CD14-positive monocyte (primary cell): Measurements from ENCODE around the gene FAM43A. TPM values are rescaled to one million over a fixed set of nuclear protein-coding genes. Genes with fewer than 3 reads are reported as not detected.

Experiments
- DNase-seq, 3 donors: peaks; one replicate each; pipeline ENCODE4 v3.0.0-alpha.2; 2011 to 2022
- H2AFZ ChIP-seq: 2 replicates; pipeline ENCODE4 v1.6.0; 2012; ENCODE audit warnings: mild to moderate bottlenecking, low read depth, low read length, inconsistent platforms; ENCODE audit not compliant: insufficient read depth, poor library complexity, severe bottlenecking
- H3K27ac ChIP-seq, 2 donors: 1 replicate in 1 of 2; 2 replicates in 1 of 2; pipeline ENCODE4 v1.5.1; 2012 to 2013; ENCODE audit warnings: low read length in 2 of 2, control low read depth in 1 of 2, inconsistent platforms in 1 of 2, low read depth in 1 of 2, mild to moderate bottlenecking in 1 of 2
- H3K27me3 ChIP-seq, 2 donors: one replicate each; pipeline versions ENCODE4 v1.6.0 to v1.6.1; 2011 to 2013; ENCODE audit warnings: low read length in 2 of 2; ENCODE audit not compliant: control insufficient read depth in 2 of 2, insufficient read depth in 2 of 2
- H3K36me3 ChIP-seq, 2 donors: replicated peaks in 1 of 2; 1 replicate in 1 of 2; 2 replicates in 1 of 2; pipeline versions ENCODE4 v1.5.1 to v1.6.1; 2012 to 2013; ENCODE audit warnings: low read length in 2 of 2, control low read depth in 1 of 2, inconsistent platforms in 1 of 2, mild to moderate bottlenecking in 1 of 2; ENCODE audit not compliant: insufficient read depth in 2 of 2, control insufficient read depth in 1 of 2
- H3K4me1 ChIP-seq, 2 donors: 1 replicate in 1 of 2; 2 replicates in 1 of 2; pipeline versions ENCODE4 v1.5.1 to v1.6.1; 2012 to 2013; ENCODE audit warnings: low read length in 2 of 2, control low read depth in 1 of 2, inconsistent platforms in 1 of 2, mild to moderate bottlenecking in 1 of 2, moderate library complexity in 1 of 2; ENCODE audit not compliant: insufficient read depth in 2 of 2, control insufficient read depth in 1 of 2
- H3K4me2 ChIP-seq: replicated peaks from 2 replicates; pipeline ENCODE3; 2012; ENCODE audit warnings: low read length, moderate library complexity, mild to moderate bottlenecking; ENCODE audit not compliant: poor library complexity, severe bottlenecking; ENCODE audit errors: extremely low read depth
- H3K4me3 ChIP-seq, 3 experiments: fragments of 200-600 bp in 1 of 3; sonication (generic) in 1 of 3; replicated peaks in 1 of 3; 1 replicate in 2 of 3; 2 replicates in 1 of 3; pipeline ENCODE4 v1.5.1; 2011 to 2013; ENCODE audit warnings: low read length in 3 of 3, mild to moderate bottlenecking in 3 of 3, control low read depth in 2 of 3, low read depth in 2 of 3, inconsistent platforms in 1 of 3, moderate library complexity in 1 of 3
- H3K79me2 ChIP-seq: 2 replicates; pipeline ENCODE4 v1.6.0; 2012; ENCODE audit warnings: mild to moderate bottlenecking, control low read depth, inconsistent platforms, low read length, moderate library complexity; ENCODE audit not compliant: insufficient read depth
- H3K9ac ChIP-seq: 2 replicates; pipeline ENCODE4 v1.6.0; 2017; ENCODE audit warnings: low read length, mild to moderate bottlenecking; ENCODE audit not compliant: insufficient read depth, poor library complexity, severe bottlenecking
- H3K9me3 ChIP-seq, 2 donors: replicated peaks in 1 of 2; 1 replicate in 1 of 2; 2 replicates in 1 of 2; pipeline versions ENCODE4 v1.5.1 to v1.6.1; 2012 to 2013; ENCODE audit warnings: low read length in 2 of 2, control low read depth in 1 of 2; ENCODE audit not compliant: control insufficient read depth in 1 of 2, insufficient read depth in 1 of 2
- H4K20me1 ChIP-seq: 2 replicates; pipeline ENCODE4 v1.6.0; 2012; ENCODE audit warnings: mild to moderate bottlenecking, low read length, control low read depth, moderate library complexity; ENCODE audit not compliant: insufficient read depth
- H3K27ac Mint-ChIP-seq, 7 donors: one replicate each; pipeline ENCODE4 v1.8.0; 2020; ENCODE audit warnings: mild to moderate bottlenecking in 7 of 7, mixed read lengths in 7 of 7, moderate library complexity in 6 of 7, inconsistent platforms in 2 of 7
- H3K27me3 Mint-ChIP-seq, 3 donors: one replicate each; pipeline ENCODE4 v1.8.0; 2021 to 2022; ENCODE audit warnings: low read depth in 3 of 3, mild to moderate bottlenecking in 3 of 3, mixed read lengths in 3 of 3, moderate library complexity in 3 of 3, inconsistent platforms in 1 of 3
- H3K36me3 Mint-ChIP-seq, 2 donors: one replicate each; pipeline ENCODE4 v1.8.0; 2020; ENCODE audit warnings: mixed read lengths in 2 of 2, inconsistent platforms in 1 of 2, mild to moderate bottlenecking in 1 of 2
- H3K4me1 Mint-ChIP-seq: one replicate; pipeline ENCODE4 v1.8.0; 2020; ENCODE audit warnings: mild to moderate bottlenecking, mixed read lengths
- H3K4me3 Mint-ChIP-seq, 2 donors: one replicate each; pipeline ENCODE4 v1.8.0; 2020; ENCODE audit warnings: mild to moderate bottlenecking in 2 of 2, mixed read lengths in 2 of 2, moderate library complexity in 1 of 2
- H3K9me3 Mint-ChIP-seq, 7 donors: one replicate each; pipeline ENCODE4 v1.8.0; 2020 to 2022; ENCODE audit warnings: mixed read lengths in 7 of 7, mild to moderate bottlenecking in 6 of 7, moderate library complexity in 6 of 7, inconsistent platforms in 2 of 7
- CTCF ChIP-seq: fragments of 200-600 bp; IDR thresholded peaks from one replicate; pipeline ENCODE4 v1.8.0; 2022; ENCODE audit warnings: antibody characterized with exemption, mild to moderate bottlenecking
- WGBS: methylation state at CpG from one replicate; pipeline ENCODE4 v1.1.5; 2013; ENCODE audit warnings: missing lambda C conversion rate; ENCODE audit not compliant: insufficient coverage; 5-methylcytosine and 5-hydroxymethylcytosine counted together
- intact Hi-C, 2 donors: fragments of 100-400 bp; cut with micrococcal nuclease; formaldehyde crosslinking; loops; one replicate each; pipeline versions ENCODE4 v1.15.0 to v1.15.1; 2023
- polyA plus RNA-seq, 3 donors: library from polyadenylated mRNA; depleted of rRNA in 1 of 3; unstranded in 2 of 3; stranded (reverse) in 1 of 3; fragments of 300-500 nt in 2 of 3; fragments of >200 nt in 1 of 3; fragmentation: Illumina TruSeq in 2 of 3; gene quantifications; 1 replicate in 2 of 3; 2 replicates in 1 of 3; pipeline ENCODE4 v1.2.3, GENCODE V29; 2012 to 2021

FAM43A gene
- polyA plus RNA-seq, 3 donors: 6.6 to 11.3 (median 9.8) TPM

DNA sequence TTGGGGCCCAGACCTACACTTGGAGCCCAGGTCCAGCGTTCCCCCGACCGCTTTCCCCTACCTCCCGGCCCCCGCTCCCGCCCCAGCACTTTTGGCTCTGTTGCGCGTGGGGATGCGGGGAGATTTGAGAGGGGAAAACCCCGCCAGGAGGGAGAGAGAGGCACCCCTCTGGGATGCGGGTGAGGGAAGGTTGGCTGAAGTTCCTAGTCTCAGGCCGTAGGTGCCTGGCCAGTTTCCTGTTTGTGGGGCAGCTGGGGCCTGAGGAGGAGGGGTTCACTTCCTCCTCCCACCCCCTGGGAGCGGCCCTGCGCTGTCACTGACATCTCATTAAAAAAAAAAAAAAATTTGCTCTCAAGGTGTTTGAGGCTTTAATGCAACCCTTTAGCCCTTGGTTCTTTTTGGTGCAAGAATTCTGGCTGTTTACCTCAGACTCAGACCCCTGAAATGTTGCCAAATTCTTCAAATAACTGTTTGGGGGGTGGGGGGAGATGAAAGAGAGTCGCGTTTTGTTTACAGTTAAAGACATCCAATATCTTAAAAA lies 2.6 kb downstream of the FAM43A start:
- H3K4me1 ChIP-seq: peaks cover 34 to 50% of the 10 kb centered on the region in 2 donors
- peak overlapping the region; percentile 59 to 94 (median 83) for H3K4me3 ChIP-seq
- peak overlapping the region; percentile 87 for H3K9ac ChIP-seq
- H3K9me3 ChIP-seq: no peaks in the 10 kb centered on the region
- peak overlapping the region; percentile 99 for H3K4me2 ChIP-seq
- H3K36me3 ChIP-seq: no peaks in the 10 kb centered on the region
- intact Hi-C loops: loop anchor here (5.0 to 10.0 kb wide), 6 partner anchors 49 to 837 kb away; no protein-coding TSS in a partner anchor
- Mint-ChIP-seq H3K27ac (peak overlapping the region in 6 of 7 donors; percentile 53 to 87 (median 80)), H3K4me3 (peak overlapping the region; percentile 92 to 97), H3K9me3 (peaks cover 0 to 6% (median 4%) of the 10 kb centered on the region in 7 donors), H3K36me3 (peaks cover 0 to 10% of the 10 kb centered on the region in 2 donors), H3K4me1 (peaks cover 43% of the 10 kb centered on the region), H3K27me3 (peaks cover 0 to 5% (median 2%) of the 10 kb centered on the region in 3 donors)
- DNase-seq: peak; percentile 57 to 71 (median 58)
- H3K27ac ChIP-seq: peak overlapping the region; percentile 77 to 88
- H3K79me2 ChIP-seq: peaks cover 20% of the 10 kb centered on the region
- WGBS: no CpG with 5 or more reads among the region's 16 CpGs
- peak overlapping the region; percentile 89 for H2AFZ ChIP-seq
- no peaks in the 10 kb centered on the region for H3K27me3 ChIP-seq
- no peak for TF ChIP-seq CTCF
- H4K20me1 ChIP-seq: peaks cover 32% of the 10 kb centered on the region

GRCh38 chr3:194688946-194689345 lies 3.3 kb downstream of the FAM43A start:
- 84% methylated on average over 3 of the region's 6 CpGs for WGBS
- Histone ChIP-seq H3K36me3 (no peaks in the 10 kb centered on the region), H2AFZ (no peak overlapping the region), H3K27ac (no peak overlapping the region), H3K4me1 (peaks cover 31 to 45% of the 10 kb centered on the region in 2 donors), H4K20me1 (peaks cover 32% of the 10 kb centered on the region), H3K4me3 (peak overlapping the region in 1 of 3 experiments; percentile 94), H3K9ac (no peak overlapping the region), H3K9me3 (no peaks in the 10 kb centered on the region), H3K4me2 (peak overlapping the region; percentile 99), H3K27me3 (no peaks in the 10 kb centered on the region), H3K79me2 (peaks cover 20% of the 10 kb centered on the region)
- Mint-ChIP-seq H3K4me3 (peak overlapping the region in 1 of 2 donors; percentile 97), H3K27me3 (peaks cover 0 to 5% (median 2%) of the 10 kb centered on the region in 3 donors), H3K4me1 (peaks cover 41% of the 10 kb centered on the region), H3K27ac (peak overlapping the region in 1 of 7 donors; percentile 32), H3K9me3 (peaks cover 0 to 6% (median 4%) of the 10 kb centered on the region in 7 donors), H3K36me3 (peaks cover 0 to 10% of the 10 kb centered on the region in 2 donors)
- intact Hi-C loops: loop anchor here (5.0 to 10.0 kb wide), 6 partner anchors 48 to 836 kb away; no protein-coding TSS in a partner anchor
- no peak for DNase-seq
- TF ChIP-seq CTCF: no peak
